ENCODE data around the gene EXOC6B.

EXOC6B gene

DNA sequence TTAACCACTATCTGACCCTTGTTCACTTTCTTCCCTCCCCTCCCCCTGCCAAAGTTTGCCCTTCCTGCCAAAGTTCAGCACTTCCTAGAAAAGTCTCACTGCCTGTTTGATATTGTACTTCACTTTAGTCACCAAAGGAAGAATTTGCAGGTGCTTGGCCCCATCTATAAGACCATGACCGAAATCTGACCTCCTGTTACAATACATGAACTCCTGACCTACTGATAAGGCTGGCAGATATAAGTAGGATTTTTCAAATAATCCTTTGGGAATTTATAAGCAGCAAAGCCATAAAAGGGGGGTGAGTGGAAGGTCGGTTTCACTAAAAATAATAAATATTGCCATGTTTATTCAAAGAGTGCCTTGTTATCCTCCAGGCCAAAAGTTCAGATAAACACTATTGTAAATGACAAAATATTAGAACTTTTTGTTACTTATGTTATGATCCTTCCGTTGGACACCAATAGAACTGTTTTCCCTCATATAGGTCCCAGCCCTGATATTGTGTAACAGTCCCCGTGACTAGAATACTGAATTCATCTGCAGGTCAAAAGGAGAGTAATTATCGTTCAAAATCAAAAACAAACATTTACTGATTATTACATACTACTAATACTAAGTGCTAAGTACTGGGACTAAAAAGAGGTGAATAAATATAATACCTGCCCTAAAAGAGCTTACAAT lies 277.6 kb downstream of the EXOC6B start:
- H3K4me3 ChIP-seq (ENCODE audit: low read depth, low read length), result no peak overlapping the region
- TF ChIP-seq, protein P1, sequence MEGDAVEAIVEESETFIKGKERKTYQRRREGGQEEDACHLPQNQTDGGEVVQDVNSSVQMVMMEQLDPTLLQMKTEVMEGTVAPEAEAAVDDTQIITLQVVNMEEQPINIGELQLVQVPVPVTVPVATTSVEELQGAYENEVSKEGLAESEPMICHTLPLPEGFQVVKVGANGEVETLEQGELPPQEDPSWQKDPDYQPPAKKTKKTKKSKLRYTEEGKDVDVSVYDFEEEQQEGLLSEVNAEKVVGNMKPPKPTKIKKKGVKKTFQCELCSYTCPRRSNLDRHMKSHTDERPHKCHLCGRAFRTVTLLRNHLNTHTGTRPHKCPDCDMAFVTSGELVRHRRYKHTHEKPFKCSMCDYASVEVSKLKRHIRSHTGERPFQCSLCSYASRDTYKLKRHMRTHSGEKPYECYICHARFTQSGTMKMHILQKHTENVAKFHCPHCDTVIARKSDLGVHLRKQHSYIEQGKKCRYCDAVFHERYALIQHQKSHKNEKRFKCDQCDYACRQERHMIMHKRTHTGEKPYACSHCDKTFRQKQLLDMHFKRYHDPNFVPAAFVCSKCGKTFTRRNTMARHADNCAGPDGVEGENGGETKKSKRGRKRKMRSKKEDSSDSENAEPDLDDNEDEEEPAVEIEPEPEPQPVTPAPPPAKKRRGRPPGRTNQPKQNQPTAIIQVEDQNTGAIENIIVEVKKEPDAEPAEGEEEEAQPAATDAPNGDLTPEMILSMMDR (IDR thresholded peaks at IDR 0.05), result no peak
- H3K27ac ChIP-seq, result no peak overlapping the region
- no peaks in the 10 kb centered on the region for H3K27me3 ChIP-seq (ENCODE audit: control insufficient read depth, insufficient read depth, low read length)
- H3K36me3 ChIP-seq (ENCODE audit: control insufficient read depth, insufficient read depth, low read length), result no peaks in the 10 kb centered on the region
- H3K4me2 ChIP-seq (ENCODE audit: low read length), result no peak overlapping the region
- H3K79me2 ChIP-seq, result no peaks in the 10 kb centered on the region
- no peak overlapping the region for H2AFZ ChIP-seq
- no peaks in the 10 kb centered on the region for H3K4me1 ChIP-seq
- H3K9me3 ChIP-seq (ENCODE audit: control insufficient read depth, low read length), result no peaks in the 10 kb centered on the region
- no peak overlapping the region for H3K9ac ChIP-seq

DNA sequence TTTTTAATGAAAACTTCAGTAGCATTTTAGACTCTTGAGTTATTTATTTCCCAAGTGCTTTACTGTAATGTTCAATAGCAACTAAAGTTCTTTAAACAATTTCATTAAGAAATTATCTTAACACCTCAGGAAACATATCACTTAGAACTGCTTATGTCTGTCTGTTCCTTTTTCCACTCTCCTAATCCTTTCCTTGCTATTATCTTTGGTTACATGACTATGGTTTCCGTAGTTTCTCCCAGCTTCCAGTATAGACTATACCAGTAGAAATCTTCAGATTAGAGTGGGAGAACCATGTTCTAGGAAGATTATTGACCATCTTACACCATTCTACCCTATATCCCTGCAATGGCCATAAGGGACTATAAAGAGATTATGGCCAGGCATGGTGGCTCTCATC lies 280.0 kb downstream of the EXOC6B start:
- Histone ChIP-seq H3K27me3 (ENCODE audit: control insufficient read depth, insufficient read depth, low read length) (no peaks in the 10 kb centered on the region), H3K36me3 (ENCODE audit: control insufficient read depth, insufficient read depth, low read length) (no peaks in the 10 kb centered on the region), H3K9ac (no peak overlapping the region), H3K27ac (no peak overlapping the region), H3K4me3 (ENCODE audit: low read depth, low read length) (no peak overlapping the region), H3K4me2 (ENCODE audit: low read length) (no peak overlapping the region), H3K9me3 (ENCODE audit: control insufficient read depth, low read length) (no peaks in the 10 kb centered on the region), H2AFZ (no peak overlapping the region), H3K4me1 (no peaks in the 10 kb centered on the region), H3K79me2 (no peaks in the 10 kb centered on the region)
- TF ChIP-seq, protein P1 (IDR thresholded peaks at IDR 0.05), result no peak

DNA sequence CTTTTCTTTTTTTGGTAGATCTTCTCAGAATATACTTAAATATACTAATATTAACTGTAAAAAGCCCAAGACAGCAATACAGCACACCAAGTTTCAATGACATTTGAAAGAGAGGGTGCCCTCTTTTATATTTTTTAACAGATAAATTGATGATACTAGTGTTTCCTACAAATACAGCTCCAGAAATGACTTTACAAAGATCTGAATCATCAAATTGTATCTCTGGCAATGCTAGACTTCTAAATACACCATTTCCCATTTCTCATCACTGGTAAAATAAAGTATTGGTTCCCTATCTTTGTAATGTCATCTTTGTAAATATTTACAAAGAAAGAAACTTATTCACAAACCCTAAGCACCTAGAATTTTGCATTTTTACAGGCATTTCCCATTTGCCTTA lies 281.3 kb downstream of the EXOC6B start:
- Histone ChIP-seq H3K36me3 (ENCODE audit: control insufficient read depth, insufficient read depth, low read length) (no peaks in the 10 kb centered on the region), H3K4me3 (ENCODE audit: low read depth, low read length) (no peak overlapping the region), H3K4me2 (ENCODE audit: low read length) (no peak overlapping the region), H3K9me3 (ENCODE audit: control insufficient read depth, low read length) (no peaks in the 10 kb centered on the region), H3K27me3 (ENCODE audit: control insufficient read depth, insufficient read depth, low read length) (no peaks in the 10 kb centered on the region), H3K4me1 (no peaks in the 10 kb centered on the region), H3K27ac (no peak overlapping the region), H3K79me2 (no peaks in the 10 kb centered on the region), H2AFZ (no peak overlapping the region), H3K9ac (no peak overlapping the region)
- TF ChIP-seq, protein P1 (IDR thresholded peaks at IDR 0.05), result no peak

- Histone ChIP-seq H3K36me3 (ENCODE audit: control insufficient read depth, insufficient read depth, low read length) (no peaks in the 10 kb centered on the region), H3K27me3 (ENCODE audit: control insufficient read depth, insufficient read depth, low read length) (no peaks in the 10 kb centered on the region), H3K9me3 (ENCODE audit: control insufficient read depth, low read length) (no peaks in the 10 kb centered on the region), H3K79me2 (no peaks in the 10 kb centered on the region), H3K4me3 (ENCODE audit: low read depth, low read length) (no peak overlapping the region), H3K9ac (no peak overlapping the region), H3K27ac (no peak overlapping the region), H3K4me1 (no peaks in the 10 kb centered on the region), H3K4me2 (ENCODE audit: low read length) (no peak overlapping the region), H2AFZ (no peak overlapping the region)
- TF ChIP-seq, protein P1 (IDR thresholded peaks at IDR 0.05), result no peak
Observed at GRCh38 chr2:72543497-72544216, 282.2 kb downstream of the EXOC6B start.

Measured in parathyroid adenoma (tissue), 2 donors.